HG03135 (cell line): ENCODE measurements around the gene SEMA4D.

Experiments used
- ATAC-seq: cut with Tn5 transposase; IDR thresholded peaks from one replicate; pipeline ENCODE4 v1.9.1; 2021; ENCODE audit warnings: mild to moderate bottlenecking, moderate library complexity; ENCODE audit not compliant: unreplicated experiment

The SEMA4D gene

GRCh38 chr9:89528540-89528939 is 30.6 kb upstream of the SEMA4D start:
- ATAC-seq: no peak

GRCh38 chr9:89528131-89528530 is 30.2 kb upstream of the SEMA4D start:
- ATAC-seq: no peak

- ATAC-seq: no peak
Observed at GRCh38 chr9:89527084-89527483, 29.2 kb upstream of the SEMA4D start.

- no peak for ATAC-seq
Observed at GRCh38 chr9:89526667-89527066, 28.8 kb upstream of the SEMA4D start.

- no peak for ATAC-seq
Observed at GRCh38 chr9:89525446-89526374, 27.8 kb upstream of the SEMA4D start.

GRCh38 chr9:89524963-89525362 is 27.1 kb upstream of the SEMA4D start:
- no peak for ATAC-seq

GRCh38 chr9:89523948-89524347 is 26.0 kb upstream of the SEMA4D start:
- no peak for ATAC-seq

- ATAC-seq: peak; percentile 7
Observed at GRCh38 chr9:89522959-89523285, 25.0 kb upstream of the SEMA4D start.

GRCh38 chr9:89522261-89522958 is 24.5 kb upstream of the SEMA4D start:
- ATAC-seq: peak; percentile 94

- no peak for ATAC-seq
Observed at GRCh38 chr9:89519366-89519805, 21.5 kb upstream of the SEMA4D start.

- no peak for ATAC-seq
Observed at GRCh38 chr9:89518466-89519365, 20.8 kb upstream of the SEMA4D start.

- ATAC-seq: no peak
Observed at GRCh38 chr9:89515416-89515815, 17.5 kb upstream of the SEMA4D start.

- ATAC-seq: no peak
Observed at GRCh38 chr9:89514956-89515355, 17.0 kb upstream of the SEMA4D start.

GRCh38 chr9:89514337-89514736 is 16.4 kb upstream of the SEMA4D start:
- no peak for ATAC-seq

- ATAC-seq: no peak
Observed at GRCh38 chr9:89513837-89514236, 15.9 kb upstream of the SEMA4D start.

- no peak for ATAC-seq
Observed at GRCh38 chr9:89512382-89512781, 14.5 kb upstream of the SEMA4D start.

GRCh38 chr9:89508951-89509615 is 11.2 kb upstream of the SEMA4D start:
- ATAC-seq: no peak

- no peak for ATAC-seq
Observed at GRCh38 chr9:89505911-89506310, 8.0 kb upstream of the SEMA4D start.

GRCh38 chr9:89505048-89505447 is 7.1 kb upstream of the SEMA4D start:
- ATAC-seq: no peak

- no peak for ATAC-seq
Observed at GRCh38 chr9:89502671-89503070, 4.8 kb upstream of the SEMA4D start.
